Mucosa of stomach (tissue), 1 donor: Measurements from ENCODE around the gene SLC7A5.
"Not testable (repeated sequence)": the region's sequence is repeated elsewhere in the genome, so short reads cannot be mapped to it uniquely, and the experiment has no call there.

ENCODE experiments used
- H3K27me3 ChIP-seq: one replicate; pipeline ENCODE4 v1.7.0; 2013; ENCODE audit warnings: mild to moderate bottlenecking, low read length; ENCODE audit not compliant: control insufficient read depth, insufficient read depth
- H3K36me3 ChIP-seq: one replicate; pipeline ENCODE4 v1.7.0; 2013; ENCODE audit warnings: low read length; ENCODE audit not compliant: control insufficient read depth, insufficient read depth
- H3K4me1 ChIP-seq: one replicate; pipeline ENCODE4 v1.7.0; 2013; ENCODE audit warnings: mild to moderate bottlenecking, low read length; ENCODE audit not compliant: control insufficient read depth, insufficient read depth
- H3K4me3 ChIP-seq: one replicate; pipeline ENCODE4 v1.7.0; 2013; ENCODE audit warnings: low read length
- H3K9ac ChIP-seq: one replicate; pipeline ENCODE4 v1.7.0; 2013; ENCODE audit warnings: mild to moderate bottlenecking, low read length, moderate library complexity
- H3K9me3 ChIP-seq: one replicate; pipeline ENCODE4 v1.7.0; 2013; ENCODE audit warnings: mild to moderate bottlenecking, low read length, moderate library complexity; ENCODE audit not compliant: control insufficient read depth
- donor health status: Pancreatic carcinoma.

Gene SLC7A5

DNA sequence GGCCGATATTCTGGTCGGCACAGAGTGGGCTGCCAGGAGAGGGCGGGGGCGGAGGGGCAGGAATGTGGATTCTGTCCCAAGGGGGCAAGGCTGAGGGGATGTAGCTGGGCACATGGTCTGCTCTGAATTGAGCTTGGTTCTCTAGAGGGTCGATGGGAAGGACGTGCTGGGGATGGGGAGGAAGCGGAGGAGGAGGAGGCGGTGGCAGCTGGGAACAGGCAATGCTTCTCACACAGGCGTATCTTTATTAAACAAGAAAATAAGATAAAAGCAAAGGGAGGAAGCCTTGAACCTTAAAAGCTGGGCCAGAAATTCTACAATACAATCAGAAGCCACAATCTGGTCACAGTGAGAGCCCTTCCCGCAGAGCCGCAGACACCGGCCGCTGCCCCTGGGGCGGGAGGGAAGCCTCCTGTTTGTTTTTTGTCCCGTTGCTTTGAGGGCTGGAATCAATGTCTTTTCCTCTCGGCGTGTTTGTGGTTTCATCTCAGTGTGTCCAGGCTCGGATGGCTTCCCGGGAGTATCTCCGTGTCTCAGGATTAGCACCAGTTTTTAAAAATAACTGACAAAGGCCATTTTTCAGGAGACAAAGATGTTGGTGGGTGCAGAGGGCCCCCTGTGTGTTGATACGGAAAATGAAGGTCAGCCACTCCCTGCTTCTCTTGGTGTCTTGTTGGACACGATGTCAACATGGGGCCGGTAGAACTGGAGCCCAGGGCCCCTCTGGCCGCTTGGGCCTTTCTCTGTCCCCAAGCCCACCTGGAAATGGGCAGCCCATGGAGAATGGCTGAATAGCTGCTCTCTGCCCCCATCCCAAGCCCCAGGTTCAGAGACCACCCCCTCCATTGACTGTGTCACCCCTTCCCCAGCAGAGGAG is 12.3 kb upstream of the SLC7A5 start:
- Histone ChIP-seq H3K36me3 (no peaks in the 10 kb centered on the region), H3K4me1 (peaks cover 15% of the 10 kb centered on the region), H3K9me3 (no peaks in the 10 kb centered on the region), H3K4me3 (no peak overlapping the region), H3K9ac (no peak overlapping the region), H3K27me3 (peaks cover 15% of the 10 kb centered on the region)

- H3K36me3 ChIP-seq = no peaks in the 10 kb centered on the region
- peaks cover 11% of the 10 kb centered on the region for H3K4me1 ChIP-seq
- H3K9ac ChIP-seq = no peak overlapping the region
- H3K9me3 ChIP-seq = no peaks in the 10 kb centered on the region
- no peak overlapping the region for H3K4me3 ChIP-seq
- peaks cover 15% of the 10 kb centered on the region for H3K27me3 ChIP-seq
Observed at GRCh38 chr16:87880117-87880696, 10.9 kb upstream of the SLC7A5 start.

GRCh38 chr16:87879411-87880013 is 10.2 kb upstream of the SLC7A5 start:
- H3K9ac ChIP-seq = not testable (repeated sequence)
- peaks cover 15% of the 10 kb centered on the region for H3K27me3 ChIP-seq

GRCh38 chr16:87878704-87879103 is 9.4 kb upstream of the SLC7A5 start:
- H3K4me3 ChIP-seq = no peak overlapping the region
- H3K36me3 ChIP-seq = no peaks in the 10 kb centered on the region
- peaks cover 15% of the 10 kb centered on the region for H3K27me3 ChIP-seq
- peaks cover 11% of the 10 kb centered on the region for H3K4me1 ChIP-seq
- H3K9ac ChIP-seq = no peak overlapping the region
- H3K9me3 ChIP-seq = no peaks in the 10 kb centered on the region

More at GRCh38 chr16:87879411-87880013, 10.2 kb upstream of the SLC7A5 start:
- not testable (repeated sequence) for H3K4me3 ChIP-seq, H3K36me3 ChIP-seq, H3K9me3 ChIP-seq
- H3K4me1 ChIP-seq = peaks cover 11% of the 10 kb centered on the region

DNA sequence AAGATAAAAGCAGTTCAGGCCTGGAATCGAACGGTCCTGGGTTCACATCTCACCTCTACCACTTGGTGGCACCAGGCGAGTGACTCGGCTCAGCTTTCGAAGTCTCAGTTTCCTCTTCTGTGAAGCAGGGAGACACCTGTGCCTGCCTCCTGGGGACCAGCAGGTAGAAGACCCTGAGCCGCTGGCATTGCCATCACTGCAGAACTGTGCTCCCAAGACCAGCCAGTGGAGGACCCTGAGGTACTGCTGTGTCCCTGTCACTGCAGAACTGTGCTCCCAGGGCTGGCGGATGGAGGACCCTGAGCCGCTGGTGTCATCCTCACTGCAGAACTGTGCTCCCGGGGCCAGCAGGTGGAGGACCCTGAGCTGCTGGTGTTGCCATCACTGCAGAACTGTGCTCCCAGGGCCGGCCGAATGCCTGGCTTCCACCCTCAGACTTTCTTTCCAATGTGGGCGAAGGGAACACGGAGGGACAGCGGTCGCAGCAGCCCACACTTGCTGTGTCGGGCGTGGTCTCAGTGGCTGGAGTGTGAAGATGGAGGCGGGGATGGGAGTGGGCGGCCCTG is 8.7 kb upstream of the SLC7A5 start:
- H3K9me3 ChIP-seq = no peaks in the 10 kb centered on the region
- peaks cover 11% of the 10 kb centered on the region for H3K4me1 ChIP-seq
- H3K9ac ChIP-seq = no peak overlapping the region
- no peaks in the 10 kb centered on the region for H3K36me3 ChIP-seq
- no peak overlapping the region for H3K4me3 ChIP-seq
- H3K27me3 ChIP-seq = peaks cover 15% of the 10 kb centered on the region

DNA sequence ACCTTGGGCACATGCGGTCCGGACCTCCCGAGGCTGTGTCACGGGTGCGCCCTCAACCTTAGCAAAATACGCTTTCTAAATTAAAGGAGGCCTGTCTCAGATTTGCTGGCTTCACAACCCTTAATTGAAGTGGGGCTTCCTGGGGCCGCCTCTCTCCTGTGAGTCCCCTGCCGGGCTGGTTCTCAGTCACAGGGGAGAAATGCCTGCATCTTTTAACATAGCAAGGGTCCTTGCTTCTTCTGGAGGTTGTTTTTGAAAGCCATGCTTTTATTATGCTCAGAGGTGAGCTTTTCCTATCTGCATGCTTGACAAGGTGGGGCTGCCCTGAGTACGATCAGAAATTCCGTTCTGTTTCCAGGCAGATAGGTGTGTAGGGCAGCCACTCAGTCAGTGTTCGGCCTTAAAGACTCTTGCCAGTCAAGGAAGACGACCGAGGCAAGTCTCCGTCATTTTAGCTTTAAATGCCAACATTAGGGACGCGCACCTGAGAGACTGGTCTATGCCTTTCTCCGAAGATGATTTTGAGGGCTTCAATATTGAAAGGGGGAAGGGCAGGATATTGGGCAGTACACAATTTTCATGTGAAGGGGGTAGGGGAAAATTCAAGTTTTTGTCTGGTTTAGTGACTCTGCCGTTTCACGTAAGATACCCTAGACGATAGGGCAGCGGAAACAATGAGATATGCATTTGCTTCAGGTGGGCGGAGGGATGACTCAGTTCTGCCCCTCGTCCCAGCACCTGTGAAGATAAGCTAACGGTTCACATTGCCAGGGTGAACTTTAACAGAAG is 5.5 kb upstream of the SLC7A5 start:
- Histone ChIP-seq H3K4me1 (peaks cover 8% of the 10 kb centered on the region), H3K27me3 (peaks cover 3% of the 10 kb centered on the region), H3K36me3 (no peaks in the 10 kb centered on the region), H3K9ac (no peak overlapping the region), H3K9me3 (no peaks in the 10 kb centered on the region), H3K4me3 (no peak overlapping the region)

GRCh38 chr16:87870418-87871291 is 1.3 kb upstream of the SLC7A5 start:
- not testable (repeated sequence) for H3K4me3 ChIP-seq, H3K9me3 ChIP-seq, H3K36me3 ChIP-seq, H3K9ac ChIP-seq
- H3K27me3 ChIP-seq = peaks cover 15% of the 10 kb centered on the region
- H3K4me1 ChIP-seq = peaks cover 13% of the 10 kb centered on the region

GRCh38 chr16:87869879-87870417 is 641 bp upstream of the SLC7A5 start:
- H3K4me1 ChIP-seq = peaks cover 15% of the 10 kb centered on the region
- H3K9me3 ChIP-seq, H3K4me3 ChIP-seq, H3K36me3 ChIP-seq, H3K9ac ChIP-seq: not testable (repeated sequence)
- peaks cover 15% of the 10 kb centered on the region for H3K27me3 ChIP-seq

GRCh38 chr16:87868254-87869029 is 865 bp downstream of the SLC7A5 start:
- H3K36me3 ChIP-seq, H3K9me3 ChIP-seq, H3K4me3 ChIP-seq, H3K9ac ChIP-seq: not testable (repeated sequence)
- Histone ChIP-seq H3K4me1 (peaks cover 22% of the 10 kb centered on the region), H3K27me3 (peaks cover 15% of the 10 kb centered on the region)

DNA sequence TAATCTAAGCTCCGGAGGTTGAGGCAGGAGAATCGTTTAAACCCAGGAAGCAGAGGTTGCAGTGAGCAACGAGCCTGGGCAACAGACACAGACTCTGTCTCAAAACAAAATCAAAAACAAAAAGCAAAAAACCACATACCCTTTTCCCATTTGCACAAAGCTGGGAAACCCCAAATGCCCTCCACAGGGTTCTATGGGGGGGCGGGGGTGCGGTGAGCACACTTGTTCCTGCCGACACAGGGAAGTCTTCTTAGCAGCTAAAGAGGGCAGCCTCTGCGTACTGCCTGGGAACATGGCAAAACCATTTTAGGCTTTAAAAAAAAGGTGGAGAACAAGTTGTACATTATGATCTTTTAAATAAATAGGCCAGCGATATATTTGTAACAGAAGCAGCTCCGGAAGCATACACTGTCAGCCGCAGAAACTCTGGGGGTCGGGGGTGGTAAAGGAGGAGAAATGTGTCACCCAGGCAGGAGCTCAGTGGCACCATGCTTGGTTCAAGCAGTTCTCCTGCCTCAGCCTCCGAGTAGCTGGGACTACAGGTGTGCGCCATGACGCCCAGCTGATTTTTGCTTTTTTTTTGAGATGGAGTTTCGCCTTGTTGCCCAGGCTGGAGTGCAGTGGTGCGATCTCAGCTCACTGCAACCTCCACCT is 3.3 kb downstream of the SLC7A5 start:
- H3K9me3 ChIP-seq, H3K36me3 ChIP-seq, H3K4me3 ChIP-seq, H3K9ac ChIP-seq: not testable (repeated sequence)
- H3K27me3 ChIP-seq = peaks cover 20% of the 10 kb centered on the region
- peaks cover 21% of the 10 kb centered on the region for H3K4me1 ChIP-seq
